K562 (cell line): ENCODE data around the gene DOCK4. TPM values are rescaled to one million over a fixed set of nuclear protein-coding genes. Genes with fewer than 3 reads are reported as not detected.
A peak's percentile ranks its signal among the peaks of the same experiment; 100 is the strongest.

ENCODE experiments used
- BRD4 ChIP-seq: fragments of 200-600 bp; sonication (generic); IDR thresholded peaks from 2 replicates; pipeline ENCODE4 v1.6.1; 2017; ENCODE audit warnings: inconsistent platforms
- CBX3 ChIP-seq, 2 experiments: IDR thresholded peaks; 1 replicate in 1 of 2; 2 replicates in 1 of 2; pipeline ENCODE4 v1.6.1; 2012; ENCODE audit warnings: inconsistent platforms in 2 of 2, low read length in 2 of 2, borderline replicate concordance in 1 of 2, control low read depth in 1 of 2
- CHCHD3 ChIP-seq: fragments of 250-450 bp; sonication (Bioruptor Pico); IDR thresholded peaks from 2 replicates; pipeline ENCODE4 v2.1.2; 2022; ENCODE audit warnings: mild to moderate bottlenecking
- KDM2B ChIP-seq: fragments of 250-450 bp; sonication (Bioruptor Pico); IDR thresholded peaks from 2 replicates; pipeline ENCODE4 v1.8.0; 2021; ENCODE audit warnings: mild to moderate bottlenecking, moderate library complexity
- MAZ ChIP-seq, 2 experiments: fragments of 450-650 bp in 1 of 2; sonication (generic) in 1 of 2; formaldehyde crosslinking; IDR thresholded peaks in 1 of 2; conservative IDR thresholded peaks in 1 of 2; 2 replicates each; pipeline versions ENCODE4 v1.4.0 to v1.5.0; 2020; ENCODE audit warnings: mild to moderate bottlenecking in 1 of 2, missing genetic modification reagents in 1 of 2
- MCM2 ChIP-seq: fragments of 450-650 bp; IDR thresholded peaks from 2 replicates; pipeline ENCODE4 v1.6.1; 2017; ENCODE audit warnings: low read depth, mild to moderate bottlenecking
- NCOA2 ChIP-seq, 2 experiments: fragments of 450-650 bp; IDR thresholded peaks; 2 replicates each; pipeline ENCODE4 v1.6.1; 2018; ENCODE audit warnings: mild to moderate bottlenecking in 2 of 2, moderate library complexity in 1 of 2; ENCODE audit not compliant: partially characterized antibody in 2 of 2
- RBM15 ChIP-seq: fragments of 200-400 bp; formaldehyde crosslinking; IDR thresholded peaks from 2 replicates; pipeline ENCODE4 v1.6.1; 2018; ENCODE audit warnings: mild to moderate bottlenecking, low read length, moderate library complexity; ENCODE audit not compliant: insufficient read depth
- SETDB1 ChIP-seq: IDR thresholded peaks from one replicate; pipeline ENCODE4 v1.6.1; 2012; ENCODE audit warnings: low read length, control low read depth, inconsistent platforms
- SRSF7 ChIP-seq: fragments of 200-400 bp; formaldehyde crosslinking; optimal IDR thresholded peaks from 2 replicates; pipeline ENCODE3; 2017; ENCODE audit warnings: mild to moderate bottlenecking, low read depth, low read length
- THAP7 ChIP-seq: fragments of 250-450 bp; sonication (Bioruptor Pico); IDR thresholded peaks from 2 replicates; pipeline ENCODE4 v1.5.0; 2021
- TOE1 ChIP-seq, 2 experiments: fragments of 450-650 bp in 1 of 2; sonication (generic) in 1 of 2; formaldehyde crosslinking in 1 of 2; IDR thresholded peaks; 2 replicates each; pipeline versions ENCODE4 v1.7.1 to v1.8.0; 2016 to 2022; ENCODE audit warnings: borderline replicate concordance in 2 of 2, mild to moderate bottlenecking in 2 of 2, antibody characterized with exemption in 1 of 2, inconsistent platforms in 1 of 2, low read depth in 1 of 2, missing genetic modification reagents in 1 of 2, moderate library complexity in 1 of 2
- ZFP1 ChIP-seq: fragments of 450-650 bp; formaldehyde crosslinking; IDR thresholded peaks from 2 replicates; pipeline ENCODE4 v1.4.0; 2020; ENCODE audit warnings: mild to moderate bottlenecking, mixed read lengths
- ZMIZ1 ChIP-seq, 2 experiments: fragments of 150-350 bp in 1 of 2; IDR thresholded peaks; 2 replicates each; pipeline ENCODE4 v1.6.1; 2012 to 2016; ENCODE audit warnings: low read depth in 2 of 2, low read length in 2 of 2, mild to moderate bottlenecking in 1 of 2, moderate library complexity in 1 of 2
- ZNF197 ChIP-seq: fragments of 200-800 bp; sonication (Bioruptor generic); IDR thresholded peaks from 2 replicates; pipeline ENCODE4 v1.6.1; 2016; ENCODE audit warnings: low read depth, missing genetic modification characterization, missing compliant biosample characterization
- ZNF408 ChIP-seq: fragments of 250-450 bp; sonication (Bioruptor Pico); IDR thresholded peaks from 2 replicates; pipeline ENCODE4 v1.4.0; 2020; ENCODE audit warnings: low read depth, mild to moderate bottlenecking, moderate library complexity
- ZNF518B ChIP-seq: fragments of 250-450 bp; sonication (Bioruptor Pico); IDR thresholded peaks from 2 replicates; pipeline ENCODE4 v1.5.0; 2021; ENCODE audit warnings: mild to moderate bottlenecking, moderate library complexity
- ZNF561 ChIP-seq: fragments of 450-650 bp; formaldehyde crosslinking; conservative IDR thresholded peaks from 2 replicates; pipeline ENCODE4 v1.4.0; 2020; ENCODE audit warnings: mild to moderate bottlenecking, moderate library complexity
- ZNF830 ChIP-seq: fragments of 250-450 bp; sonication (Bioruptor Pico); IDR thresholded peaks from 2 replicates; pipeline ENCODE4 v1.5.0; 2021; ENCODE audit warnings: mild to moderate bottlenecking
- polyA plus RNA-seq, 8 experiments: library from polyadenylated mRNA; depleted of rRNA in 4 of 8; stranded (reverse) in 5 of 8; unstranded in 3 of 8; fragments of >200 nt; fragmentation: Nextera tagmentation in 2 of 8; fragmentation: Illumina TruSeq in 1 of 8; extraction: Ambion mirVana in 2 of 8; extraction: Trizol in 1 of 8; gene quantifications; 2 replicates each; pipeline versions ENCODE4 v1.2.1 to v1.2.3, GENCODE V29; 2011 to 2014; ENCODE audit warnings: inconsistent platforms in 1 of 8, missing spikeins in 1 of 8
- total RNA-seq, 7 experiments: library from RNA; depleted of rRNA in 6 of 7; stranded (reverse); fragments of >200 nt in 6 of 7; fragmentation: Illumina TruSeq in 2 of 7; extraction: Trizol in 2 of 7; gene quantifications; 2 replicates each; pipeline versions ENCODE4 v1.2.1 to v1.2.3, GENCODE V29; 2011 to 2021; ENCODE audit warnings: low replicate concordance in 1 of 7

DOCK4 gene
- total and polyA plus RNA-seq, 9 of the 15 experiments (the other 6 are each of a cell fraction or from before 2014, with no cell fraction given), result 0.42 to 5.7 (median 2.3) TPM

GRCh38 chr7:112206238-112206990, at the start of gene DOCK4, which contains the start of gene ZNF277 (continued):
- TF ChIP-seq ZMIZ1 (IDR thresholded peaks at IDR 0.05; ENCODE audit: low read depth in 2 of 2, low read length in 2 of 2) (no peak), SETDB1 (no peak), ZNF518B (CRISPR knock-in tag) (no peak), ZNF561 (CRISPR knock-in tag) (no peak), ZNF197 (CRISPR knock-in tag) (no peak; the same call in 1 of the 2 replicates), MAZ (CRISPR knock-in tag; conservative IDR thresholded peaks at IDR 0.05 in 1 of 2, IDR thresholded peaks at IDR 0.05 in 1 of 2) (peak; percentile 95 to 97), SRSF7 (no peak), KDM2B (CRISPR knock-in tag) (peak; percentile 95; the same call in 1 of the 2 replicates), THAP7 (CRISPR knock-in tag) (no peak), BRD4 (no peak), ZFP1 (CRISPR knock-in tag) (no peak), ZNF830 (CRISPR knock-in tag) (peak; percentile 88; the same call in 1 of the 2 replicates), CBX3 (IDR thresholded peaks at IDR 0.05; ENCODE audit: borderline replicate concordance in 1 of 2, low read length in 2 of 2) (no peak), RBM15 (no peak), ZNF408 (no peak), TOE1 (IDR thresholded peaks at IDR 0.05; ENCODE audit: borderline replicate concordance) (no peak), TOE1 (CRISPR knock-in tag; IDR thresholded peaks at IDR 0.05; ENCODE audit: borderline replicate concordance, low read depth) (no peak), MCM2 (no peak), NCOA2 (IDR thresholded peaks at IDR 0.05; ENCODE audit: partially characterized antibody in 2 of 2) (no peak), CHCHD3 (CRISPR knock-in tag) (no peak)
